ENCODE results near the gene MUL1. TPM values are rescaled to one million over a fixed set of nuclear protein-coding genes. Genes with fewer than 3 reads are reported as not detected.

Gene MUL1
- total and polyA plus RNA-seq, 12 donors = 7.6 to 60.3 (median 42.6) TPM

GRCh38 chr1:20552728-20553445 is 44.9 kb upstream of the MUL1 start:
- TF ChIP-seq, protein P1, sequence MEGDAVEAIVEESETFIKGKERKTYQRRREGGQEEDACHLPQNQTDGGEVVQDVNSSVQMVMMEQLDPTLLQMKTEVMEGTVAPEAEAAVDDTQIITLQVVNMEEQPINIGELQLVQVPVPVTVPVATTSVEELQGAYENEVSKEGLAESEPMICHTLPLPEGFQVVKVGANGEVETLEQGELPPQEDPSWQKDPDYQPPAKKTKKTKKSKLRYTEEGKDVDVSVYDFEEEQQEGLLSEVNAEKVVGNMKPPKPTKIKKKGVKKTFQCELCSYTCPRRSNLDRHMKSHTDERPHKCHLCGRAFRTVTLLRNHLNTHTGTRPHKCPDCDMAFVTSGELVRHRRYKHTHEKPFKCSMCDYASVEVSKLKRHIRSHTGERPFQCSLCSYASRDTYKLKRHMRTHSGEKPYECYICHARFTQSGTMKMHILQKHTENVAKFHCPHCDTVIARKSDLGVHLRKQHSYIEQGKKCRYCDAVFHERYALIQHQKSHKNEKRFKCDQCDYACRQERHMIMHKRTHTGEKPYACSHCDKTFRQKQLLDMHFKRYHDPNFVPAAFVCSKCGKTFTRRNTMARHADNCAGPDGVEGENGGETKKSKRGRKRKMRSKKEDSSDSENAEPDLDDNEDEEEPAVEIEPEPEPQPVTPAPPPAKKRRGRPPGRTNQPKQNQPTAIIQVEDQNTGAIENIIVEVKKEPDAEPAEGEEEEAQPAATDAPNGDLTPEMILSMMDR (IDR thresholded peaks at IDR 0.05) = no peak
- intact Hi-C loops (cut with DNase I) = no loop called here
- Histone ChIP-seq H3K27ac (peak overlapping the region in 8 of 10 donors; percentile 64 to 88 (median 72)), H3K9me3 (no peaks in the 10 kb centered on the region), H3K36me3 (no peaks in the 10 kb centered on the region), H3K4me3 (peak overlapping the region; percentile 32 to 62 (median 55)), H3K27me3 (peaks cover 0 to 81% (median 29%) of the 10 kb centered on the region in 7 donors), H3K4me1 (peaks cover 5 to 53% (median 28%) of the 10 kb centered on the region in 9 donors)
- ATAC-seq (peak; percentile 5 to 58 (median 11)), DNase-seq (no peak)
- 1 to 2% methylated on average over 74 to 82 of the region's 82 CpGs for WGBS, 2 donors

GRCh38 chr1:20551945-20552727 is 44.2 kb upstream of the MUL1 start, which contains the start of gene FAM43B:
Gene FAM43B (plus strand): TSS chr1:20552573. CDS start chr1:20552974, 401 bp downstream.
- H3K27ac ChIP-seq = peak within 1 kb of the TSS; percentile 35 to 88 (median 68)
- WGBS, 2 donors = 4% methylated on average over 47 of the region's 47 CpGs

GRCh38 chr1:20551161-20551560 is 43.2 kb upstream of the MUL1 start:
- peak; percentile 17 to 23 for DNase-seq
- TF ChIP-seq, protein P1 (IDR thresholded peaks at IDR 0.05) = no peak
- H3K27me3 ChIP-seq = peaks cover 0 to 93% (median 32%) of the 10 kb centered on the region in 7 donors
- peak overlapping the region in 8 of 10 donors; percentile 35 to 88 (median 72) for H3K27ac ChIP-seq
- intact Hi-C loops (cut with DNase I) = no loop called here
- peak overlapping the region in 2 of 10 donors; percentile 61 to 62 for H3K4me3 ChIP-seq
- WGBS, 2 donors = 37 to 55% methylated on average over 3 of the region's 3 CpGs
- H3K36me3 ChIP-seq = no peaks in the 10 kb centered on the region
- peaks cover 5 to 48% (median 28%) of the 10 kb centered on the region in 9 donors for H3K4me1 ChIP-seq
- no peaks in the 10 kb centered on the region for H3K9me3 ChIP-seq
- ATAC-seq = peak in 4 of 8 donors; percentile 10 to 31 (median 28)

More at GRCh38 chr1:20551945-20552727, 44.2 kb upstream of the MUL1 start, which contains the start of gene FAM43B:
- Histone ChIP-seq H3K9me3 (no peaks in the 10 kb centered on the region), H3K4me3 (peak within 1 kb of the TSS; percentile 32 to 62 (median 55)), H3K4me1 (peaks cover 5 to 48% (median 28%) of the 10 kb centered on the region in 9 donors), H3K27me3 (peaks cover 0 to 89% (median 29%) of the 10 kb centered on the region in 7 donors), H3K36me3 (no peaks in the 10 kb centered on the region)
- DNase-seq = peak; percentile 84 to 86
- TF ChIP-seq, protein P1 (IDR thresholded peaks at IDR 0.05) = no peak
- ATAC-seq = peak; percentile 92 to 95 (median 94)
- intact Hi-C loops (cut with DNase I) = no loop called here

DNA sequence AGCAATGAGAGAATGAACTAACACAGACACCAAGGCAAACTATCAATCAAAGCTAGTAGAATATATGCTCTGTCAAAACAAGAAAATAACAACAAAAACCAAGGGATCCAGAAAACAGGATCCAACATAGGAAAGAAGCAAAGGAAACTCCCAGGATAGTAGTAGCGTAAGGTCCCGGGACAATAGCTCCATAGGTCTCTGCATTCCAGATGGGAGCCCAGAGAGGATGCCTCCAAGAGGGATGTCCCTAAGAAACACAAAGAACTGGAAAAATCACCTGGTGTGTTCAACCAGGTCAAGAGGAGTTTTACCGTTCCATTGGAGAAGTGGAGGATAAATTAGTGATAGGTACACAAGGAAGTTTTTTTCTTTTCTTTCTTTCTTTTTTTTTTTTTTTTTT is 38.7 kb upstream of the MUL1 start:
- Histone ChIP-seq H3K27ac (no peak overlapping the region), H3K36me3 (no peaks in the 10 kb centered on the region), H3K27me3 (peaks cover 0 to 80% (median 20%) of the 10 kb centered on the region in 7 donors), H3K4me3 (no peak overlapping the region), H3K9me3 (no peaks in the 10 kb centered on the region), H3K4me1 (peaks cover 0 to 10% (median 4%) of the 10 kb centered on the region in 9 donors)
- 83 to 91% methylated on average over 3 of the region's 3 CpGs for WGBS, 2 donors
- DNase-seq (no peak), ATAC-seq (no peak)
- intact Hi-C loops (cut with DNase I) = no loop called here
- TF ChIP-seq, protein P1 (IDR thresholded peaks at IDR 0.05) = no peak

All from heart right ventricle (tissue), 16 donors.